HUES6 (cell line): ENCODE measurements around the gene NKAIN2.

ENCODE experiments used
- H3K27ac ChIP-seq: 2 replicates; pipeline ENCODE4 v1.7.0; 2013; ENCODE audit warnings: low read depth, mild to moderate bottlenecking, low read length, inconsistent platforms
- H3K27me3 ChIP-seq: 2 replicates; pipeline ENCODE4 v1.6.1; 2013; ENCODE audit warnings: low read length; ENCODE audit not compliant: control insufficient read depth, insufficient read depth
- H3K36me3 ChIP-seq: 2 replicates; pipeline ENCODE4 v1.6.1; 2013; ENCODE audit warnings: low read length; ENCODE audit not compliant: control insufficient read depth, insufficient read depth
- H3K4me1 ChIP-seq: 2 replicates; pipeline ENCODE4 v1.6.1; 2013; ENCODE audit warnings: low read length; ENCODE audit not compliant: control insufficient read depth, insufficient read depth
- H3K4me3 ChIP-seq: 2 replicates; pipeline ENCODE4 v1.5.1; 2013; ENCODE audit warnings: low read depth, low read length
- H3K9ac ChIP-seq: one replicate; pipeline ENCODE4 v1.6.1; 2013; ENCODE audit warnings: mild to moderate bottlenecking, low read length
- H3K9me3 ChIP-seq: 2 replicates; pipeline ENCODE4 v1.6.1; 2013; ENCODE audit warnings: low read depth, low read length; ENCODE audit not compliant: control insufficient read depth, insufficient read depth

Gene NKAIN2

GRCh38 chr6:124423621-124424020 lies 620.0 kb downstream of the NKAIN2 start:
- Histone ChIP-seq H3K36me3 (no peaks in the 10 kb centered on the region), H3K27ac (no peak overlapping the region), H3K27me3 (no peaks in the 10 kb centered on the region), H3K4me1 (peaks cover 3% of the 10 kb centered on the region; the same call in 1 of the 2 replicates), H3K9ac (no peak overlapping the region), H3K4me3 (no peak overlapping the region), H3K9me3 (no peaks in the 10 kb centered on the region)

- H3K27ac ChIP-seq = no peak overlapping the region
- no peaks in the 10 kb centered on the region for H3K36me3 ChIP-seq
- H3K27me3 ChIP-seq = no peaks in the 10 kb centered on the region
- no peaks in the 10 kb centered on the region for H3K4me1 ChIP-seq
- no peak overlapping the region for H3K9ac ChIP-seq
- no peak overlapping the region for H3K4me3 ChIP-seq
- H3K9me3 ChIP-seq = no peaks in the 10 kb centered on the region
Observed at GRCh38 chr6:124430740-124431318, 627.2 kb downstream of the NKAIN2 start.

GRCh38 chr6:124432620-124433019 lies 629.0 kb downstream of the NKAIN2 start:
- Histone ChIP-seq H3K9me3 (no peaks in the 10 kb centered on the region), H3K4me1 (no peaks in the 10 kb centered on the region), H3K9ac (no peak overlapping the region), H3K27ac (no peak overlapping the region), H3K36me3 (no peaks in the 10 kb centered on the region), H3K27me3 (no peaks in the 10 kb centered on the region), H3K4me3 (no peak overlapping the region)

- Histone ChIP-seq H3K27ac (no peak overlapping the region), H3K9me3 (no peaks in the 10 kb centered on the region), H3K36me3 (no peaks in the 10 kb centered on the region), H3K4me3 (no peak overlapping the region), H3K27me3 (no peaks in the 10 kb centered on the region), H3K9ac (no peak overlapping the region), H3K4me1 (no peaks in the 10 kb centered on the region)
Observed at GRCh38 chr6:124433387-124434160, 629.9 kb downstream of the NKAIN2 start.

- Histone ChIP-seq H3K27ac (no peak overlapping the region), H3K9me3 (no peaks in the 10 kb centered on the region), H3K4me3 (no peak overlapping the region)
Observed at GRCh38 chr6:124434421-124434820, 630.8 kb downstream of the NKAIN2 start.

GRCh38 chr6:124436803-124437202 lies 633.1 kb downstream of the NKAIN2 start:
- Histone ChIP-seq H3K9ac (no peak overlapping the region), H3K27ac (no peak overlapping the region), H3K4me1 (no peaks in the 10 kb centered on the region), H3K27me3 (no peaks in the 10 kb centered on the region), H3K36me3 (no peaks in the 10 kb centered on the region), H3K9me3 (no peaks in the 10 kb centered on the region), H3K4me3 (no peak overlapping the region)

More at GRCh38 chr6:124434421-124434820, 630.8 kb downstream of the NKAIN2 start:
- no peaks in the 10 kb centered on the region for H3K36me3 ChIP-seq
- H3K27me3 ChIP-seq = no peaks in the 10 kb centered on the region
- no peaks in the 10 kb centered on the region for H3K4me1 ChIP-seq
- H3K9ac ChIP-seq = no peak overlapping the region

GRCh38 chr6:124438546-124439065 lies 634.9 kb downstream of the NKAIN2 start:
- no peak overlapping the region for H3K9ac ChIP-seq
- no peak overlapping the region for H3K4me3 ChIP-seq
- no peak overlapping the region for H3K27ac ChIP-seq
- no peaks in the 10 kb centered on the region for H3K9me3 ChIP-seq
- no peaks in the 10 kb centered on the region for H3K4me1 ChIP-seq
- H3K27me3 ChIP-seq = no peaks in the 10 kb centered on the region
- H3K36me3 ChIP-seq = no peaks in the 10 kb centered on the region

- Histone ChIP-seq H3K4me3 (no peak overlapping the region), H3K27me3 (no peaks in the 10 kb centered on the region), H3K4me1 (no peaks in the 10 kb centered on the region), H3K9me3 (no peaks in the 10 kb centered on the region), H3K27ac (no peak overlapping the region), H3K9ac (no peak overlapping the region), H3K36me3 (no peaks in the 10 kb centered on the region)
Observed at GRCh38 chr6:124441450-124441849, 637.8 kb downstream of the NKAIN2 start.

- no peak overlapping the region for H3K9ac ChIP-seq
Observed at GRCh38 chr6:124443541-124443940, 639.9 kb downstream of the NKAIN2 start.

GRCh38 chr6:124445581-124445980 lies 641.9 kb downstream of the NKAIN2 start:
- Histone ChIP-seq H3K36me3 (no peaks in the 10 kb centered on the region), H3K27me3 (no peaks in the 10 kb centered on the region)

More at GRCh38 chr6:124443541-124443940, 639.9 kb downstream of the NKAIN2 start:
- Histone ChIP-seq H3K27me3 (no peaks in the 10 kb centered on the region), H3K36me3 (no peaks in the 10 kb centered on the region), H3K9me3 (no peaks in the 10 kb centered on the region), H3K27ac (no peak overlapping the region), H3K4me3 (no peak overlapping the region), H3K4me1 (no peaks in the 10 kb centered on the region)

GRCh38 chr6:124446961-124447360 lies 643.3 kb downstream of the NKAIN2 start:
- Histone ChIP-seq H3K9ac (no peak overlapping the region), H3K9me3 (no peaks in the 10 kb centered on the region), H3K4me1 (no peaks in the 10 kb centered on the region)

More at GRCh38 chr6:124445581-124445980, 641.9 kb downstream of the NKAIN2 start:
- no peak overlapping the region for H3K9ac ChIP-seq
- no peak overlapping the region for H3K4me3 ChIP-seq
- H3K4me1 ChIP-seq = no peaks in the 10 kb centered on the region
- no peaks in the 10 kb centered on the region for H3K9me3 ChIP-seq
- H3K27ac ChIP-seq = no peak overlapping the region

More at GRCh38 chr6:124446961-124447360, 643.3 kb downstream of the NKAIN2 start:
- Histone ChIP-seq H3K27me3 (no peaks in the 10 kb centered on the region), H3K4me3 (no peak overlapping the region), H3K36me3 (no peaks in the 10 kb centered on the region), H3K27ac (no peak overlapping the region)
